GM19372 (cell line): ENCODE data around the gene TYW1.
"Not testable (repeated sequence)": the region's sequence is repeated elsewhere in the genome, so short reads cannot be mapped to it uniquely, and the experiment has no call there.

ENCODE experiments used
- ATAC-seq: cut with Tn5 transposase; IDR thresholded peaks from one replicate; pipeline ENCODE4 v1.9.1; 2021; ENCODE audit warnings: mild to moderate bottlenecking, low read depth, moderate library complexity; ENCODE audit not compliant: unreplicated experiment

The TYW1 gene, protein sequence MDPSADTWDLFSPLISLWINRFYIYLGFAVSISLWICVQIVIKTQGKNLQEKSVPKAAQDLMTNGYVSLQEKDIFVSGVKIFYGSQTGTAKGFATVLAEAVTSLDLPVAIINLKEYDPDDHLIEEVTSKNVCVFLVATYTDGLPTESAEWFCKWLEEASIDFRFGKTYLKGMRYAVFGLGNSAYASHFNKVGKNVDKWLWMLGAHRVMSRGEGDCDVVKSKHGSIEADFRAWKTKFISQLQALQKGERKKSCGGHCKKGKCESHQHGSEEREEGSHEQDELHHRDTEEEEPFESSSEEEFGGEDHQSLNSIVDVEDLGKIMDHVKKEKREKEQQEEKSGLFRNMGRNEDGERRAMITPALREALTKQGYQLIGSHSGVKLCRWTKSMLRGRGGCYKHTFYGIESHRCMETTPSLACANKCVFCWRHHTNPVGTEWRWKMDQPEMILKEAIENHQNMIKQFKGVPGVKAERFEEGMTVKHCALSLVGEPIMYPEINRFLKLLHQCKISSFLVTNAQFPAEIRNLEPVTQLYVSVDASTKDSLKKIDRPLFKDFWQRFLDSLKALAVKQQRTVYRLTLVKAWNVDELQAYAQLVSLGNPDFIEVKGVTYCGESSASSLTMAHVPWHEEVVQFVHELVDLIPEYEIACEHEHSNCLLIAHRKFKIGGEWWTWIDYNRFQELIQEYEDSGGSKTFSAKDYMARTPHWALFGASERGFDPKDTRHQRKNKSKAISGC

DNA sequence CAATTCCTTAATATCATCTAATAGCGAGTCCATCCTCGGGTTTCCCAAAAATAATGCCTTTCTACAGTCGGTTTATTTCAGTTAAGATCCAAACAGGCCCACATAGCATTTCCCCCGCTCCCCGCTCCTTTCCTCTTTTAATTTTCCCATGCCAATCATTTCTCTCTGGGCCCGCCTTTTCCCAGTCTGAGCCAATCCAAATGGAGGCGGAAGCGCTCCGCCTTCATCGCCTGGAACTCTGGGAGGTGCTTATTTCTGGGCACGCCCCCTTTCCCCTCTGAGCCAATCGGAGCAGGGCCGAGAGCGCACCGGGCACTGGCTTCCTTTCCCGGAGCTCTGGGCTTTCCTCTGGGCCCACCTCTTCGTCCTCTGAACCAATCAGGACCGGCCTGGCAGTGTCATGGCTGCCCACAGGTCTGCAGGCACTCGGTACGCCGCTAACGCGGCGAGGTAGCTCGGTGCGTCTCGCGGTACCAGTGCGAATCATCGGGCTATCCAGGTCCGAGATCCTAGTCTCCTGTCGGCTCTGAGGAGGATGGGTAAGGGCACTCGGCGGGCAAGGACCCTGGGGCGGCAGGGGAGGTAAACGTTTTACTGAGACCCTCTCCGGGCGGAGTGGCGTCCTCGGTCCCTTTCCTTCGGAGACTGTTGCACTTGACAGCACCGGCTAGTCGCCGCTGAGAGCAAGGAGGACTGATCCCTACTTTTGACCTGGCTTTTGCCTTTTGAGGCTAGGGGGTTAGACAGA is at the start of gene TYW1:
TYW1 (plus strand) TSS at position 390 of the 748 bp plus-strand sequence; CDS start at position 536, 146 bp downstream.
- peak; percentile 85 for ATAC-seq

DNA sequence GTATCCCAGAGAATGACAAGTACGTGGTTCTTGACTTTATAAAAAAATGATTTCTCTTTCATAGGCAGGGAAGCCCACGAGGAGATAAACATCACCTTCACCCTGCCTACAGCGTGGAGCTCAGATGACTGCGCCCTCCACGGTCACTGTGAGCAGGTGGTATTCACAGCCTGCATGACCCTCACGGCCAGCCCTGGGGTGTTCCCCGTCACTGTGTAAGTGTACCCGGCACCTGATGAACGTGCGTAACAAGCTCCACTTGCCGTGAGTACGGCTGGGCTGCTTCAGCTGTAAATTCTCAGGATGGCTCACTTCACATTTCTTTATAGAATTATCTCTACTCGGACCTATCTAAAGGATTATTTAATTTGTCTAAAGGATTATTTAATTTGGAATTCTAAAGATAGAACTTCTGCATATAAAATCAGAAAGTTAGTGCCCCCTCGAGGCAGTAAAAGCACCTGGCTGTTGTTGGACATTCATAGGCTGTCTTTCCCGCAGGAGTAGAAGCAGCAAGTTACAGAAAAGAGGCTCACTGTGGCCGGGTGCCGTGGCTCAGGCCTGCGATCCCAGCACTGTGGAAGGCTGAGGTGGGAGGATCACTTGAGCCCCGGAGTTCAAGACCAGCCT is 48.0 kb upstream of the TYW1 start:
- ATAC-seq: no peak

GRCh38 chr7:66950311-66950710 is 46.3 kb upstream of the TYW1 start:
- no peak for ATAC-seq

DNA sequence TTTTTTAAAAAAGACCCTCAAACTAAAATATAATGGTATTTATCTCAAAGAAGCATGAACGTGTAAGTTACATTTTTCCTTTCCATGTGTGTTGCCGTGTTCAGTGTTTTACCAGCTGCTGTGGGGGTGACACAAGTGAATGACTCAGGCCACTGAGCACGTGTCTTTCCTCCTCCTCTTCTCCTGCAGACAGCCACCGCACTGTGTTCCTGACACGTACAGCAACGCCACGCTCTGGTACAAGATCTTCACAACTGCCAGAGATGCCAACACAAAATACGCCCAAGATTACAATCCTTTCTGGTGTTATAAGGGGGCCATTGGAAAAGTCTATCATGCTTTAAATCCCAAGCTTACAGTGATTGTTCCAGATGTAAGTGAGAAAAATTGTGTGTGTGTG is 45.9 kb upstream of the TYW1 start:
- ATAC-seq: no peak

- ATAC-seq: no peak
Observed at GRCh38 chr7:66952343-66953043, 44.1 kb upstream of the TYW1 start.

DNA sequence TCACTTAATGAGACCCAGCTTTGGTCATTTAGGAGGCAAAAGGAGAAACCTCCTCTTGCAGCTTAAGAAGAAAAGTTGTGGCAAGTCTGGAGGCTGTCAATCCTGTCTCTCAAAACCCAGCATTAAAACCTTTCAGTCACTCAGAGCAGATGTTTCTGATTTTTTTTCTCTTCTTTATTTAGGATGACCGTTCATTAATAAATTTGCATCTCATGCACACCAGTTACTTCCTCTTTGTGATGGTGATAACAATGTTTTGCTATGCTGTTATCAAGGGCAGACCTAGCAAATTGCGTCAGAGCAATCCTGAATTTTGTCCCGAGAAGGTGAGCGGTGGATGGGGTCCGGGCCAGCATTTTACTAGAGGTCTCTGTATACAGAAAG is 43.6 kb upstream of the TYW1 start:
- ATAC-seq: no peak

DNA sequence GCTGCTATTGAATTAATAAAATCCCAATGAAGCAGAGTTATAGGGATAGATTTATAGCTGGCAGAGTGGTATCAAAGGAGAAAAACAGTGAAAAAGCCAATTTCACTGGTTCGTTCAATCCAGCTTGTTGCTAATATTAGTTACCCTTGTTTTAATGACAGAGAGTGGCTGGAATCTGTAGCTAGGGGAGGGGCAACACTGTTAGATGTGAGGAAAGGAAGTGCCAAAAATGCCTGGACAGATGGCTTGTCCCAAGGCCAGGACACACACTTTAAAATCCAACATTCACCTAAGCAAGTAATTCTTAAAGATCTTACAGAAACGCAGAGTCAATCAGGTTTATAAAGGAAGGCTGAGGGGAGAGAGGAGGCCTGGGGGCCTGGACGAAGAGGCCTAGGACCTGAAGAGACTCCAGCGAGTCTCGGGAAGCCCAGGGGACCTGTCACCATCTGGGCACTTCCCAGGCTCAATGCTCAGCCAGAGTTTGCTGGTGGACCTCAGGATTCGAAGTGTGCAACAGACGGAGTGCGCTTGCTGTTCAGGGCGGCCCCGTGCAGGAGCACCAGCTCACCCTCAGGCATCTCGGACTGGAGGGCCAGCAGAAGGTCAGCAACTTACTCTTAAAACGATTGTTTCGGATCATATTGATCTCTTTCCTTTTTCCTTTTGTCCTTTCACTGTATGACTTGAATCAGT is 38.9 kb upstream of the TYW1 start:
- no peak for ATAC-seq

GRCh38 chr7:66958538-66959350 is 37.9 kb upstream of the TYW1 start:
- ATAC-seq: no peak

GRCh38 chr7:66960192-66960591 is 36.4 kb upstream of the TYW1 start:
- no peak for ATAC-seq

DNA sequence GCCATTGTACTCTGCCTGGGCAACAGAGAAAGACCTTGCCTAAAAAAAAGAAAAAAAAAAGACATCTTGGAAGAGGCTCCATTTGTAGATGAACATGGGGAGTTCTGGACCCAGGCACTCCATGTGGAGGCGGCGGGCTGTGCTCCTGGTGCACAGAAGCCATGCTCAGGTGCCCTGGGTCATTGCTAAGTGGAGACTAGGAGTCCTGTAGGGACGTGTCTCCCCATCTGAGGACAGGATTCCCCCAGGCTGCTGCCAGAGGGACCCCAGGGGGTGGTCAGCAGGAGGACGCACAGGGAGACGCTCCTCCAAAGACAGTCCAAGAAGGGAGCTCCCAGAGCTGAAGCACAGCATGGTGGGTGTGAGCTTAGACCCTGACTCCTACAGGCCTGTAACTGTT is 35.5 kb upstream of the TYW1 start:
- no peak for ATAC-seq

DNA sequence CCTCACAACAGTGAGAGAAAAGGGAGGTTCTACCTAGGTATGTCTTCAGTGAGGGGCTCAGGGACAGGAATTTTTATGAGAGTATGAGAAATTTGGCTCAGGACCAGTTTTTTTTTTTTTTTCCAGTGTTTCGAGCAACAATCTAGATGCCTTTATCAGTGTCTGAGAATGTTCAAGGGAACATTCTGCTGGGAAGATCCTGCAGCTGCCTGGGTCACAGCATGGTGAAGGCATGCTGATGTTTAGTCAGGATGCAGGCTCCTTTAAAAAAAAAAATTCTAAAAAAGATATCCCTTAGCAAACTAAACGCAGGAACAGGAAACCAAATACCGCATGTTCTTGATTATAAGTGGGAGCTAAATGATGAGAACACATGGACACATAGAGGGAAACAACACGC is 32.2 kb upstream of the TYW1 start:
- no peak for ATAC-seq

DNA sequence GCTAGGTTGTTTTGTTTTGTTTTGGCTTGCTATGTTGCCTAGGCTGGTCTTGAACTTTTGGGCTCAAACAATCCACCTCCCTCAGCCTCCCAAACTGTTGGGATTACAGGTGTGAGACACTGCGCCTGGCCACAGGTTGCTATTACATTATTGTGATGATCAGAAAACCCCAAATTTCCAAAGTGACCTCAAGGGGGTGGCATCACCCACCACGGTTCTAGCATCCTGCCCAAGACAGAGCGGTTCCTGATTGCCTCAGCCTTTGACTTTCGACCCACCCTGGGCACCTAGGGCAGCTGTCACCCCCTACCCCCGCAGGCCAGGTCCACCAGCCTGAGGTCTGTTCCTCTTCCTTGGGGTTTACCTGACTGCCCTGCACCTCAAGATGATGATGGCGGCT is 29.6 kb upstream of the TYW1 start:
- ATAC-seq: no peak

- not testable (repeated sequence) for ATAC-seq
Observed at GRCh38 chr7:66969001-66969400, 27.6 kb upstream of the TYW1 start.

- ATAC-seq: no peak
Observed at GRCh38 chr7:66970310-66970709, 26.3 kb upstream of the TYW1 start.

GRCh38 chr7:66974986-66975590 is 21.5 kb upstream of the TYW1 start:
- no peak for ATAC-seq

GRCh38 chr7:66978312-66978711 is 18.3 kb upstream of the TYW1 start:
- ATAC-seq: not testable (repeated sequence)

GRCh38 chr7:66979013-66979412 is 17.6 kb upstream of the TYW1 start:
- not testable (repeated sequence) for ATAC-seq

DNA sequence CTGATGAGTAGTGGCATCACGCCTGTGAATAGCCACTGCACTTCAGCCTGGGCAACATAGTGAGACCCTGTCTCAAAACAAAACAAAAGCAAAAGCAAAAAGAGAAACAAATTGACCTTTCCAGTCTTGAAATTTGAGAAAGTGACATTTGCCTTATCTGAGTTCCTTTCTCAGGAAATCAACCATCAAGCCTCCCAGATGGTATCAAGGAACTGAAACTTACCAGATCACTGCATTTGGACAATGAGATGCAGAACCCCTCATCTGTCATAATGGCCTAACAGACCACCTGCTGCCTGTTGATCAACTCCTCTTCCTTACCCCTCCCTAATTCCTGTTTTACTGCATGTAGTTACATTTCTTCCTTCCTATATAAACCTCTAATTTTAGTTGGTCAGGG is 16.3 kb upstream of the TYW1 start:
- ATAC-seq: not testable (repeated sequence)
